ENCODE data around the gene SSBP2.

The SSBP2 gene

GRCh38 chr5:81542242-81542641 lies 208.7 kb downstream of the SSBP2 start:
- H3K27me3 ChIP-seq (ENCODE audit: control insufficient read depth, insufficient read depth, low read length) = no peaks in the 10 kb centered on the region
- no peaks in the 10 kb centered on the region for H3K9me3 ChIP-seq (ENCODE audit: control insufficient read depth, insufficient read depth, low read length)
- H3K9ac ChIP-seq (ENCODE audit: low read depth, low read length) = no peak overlapping the region
- H3K4me3 ChIP-seq (ENCODE audit: low read depth, low read length) = no peak overlapping the region
- H3K4me1 ChIP-seq (ENCODE audit: control insufficient read depth, insufficient read depth, low read length) = no peaks in the 10 kb centered on the region
- no peaks in the 10 kb centered on the region for H3K36me3 ChIP-seq (ENCODE audit: control insufficient read depth, insufficient read depth, low read length)

- Histone ChIP-seq H3K27me3 (ENCODE audit: control insufficient read depth, insufficient read depth, low read length) (no peaks in the 10 kb centered on the region), H3K36me3 (ENCODE audit: control insufficient read depth, insufficient read depth, low read length) (no peaks in the 10 kb centered on the region), H3K4me1 (ENCODE audit: control insufficient read depth, insufficient read depth, low read length) (no peaks in the 10 kb centered on the region), H3K9ac (ENCODE audit: low read depth, low read length) (no peak overlapping the region), H3K9me3 (ENCODE audit: control insufficient read depth, insufficient read depth, low read length) (no peaks in the 10 kb centered on the region), H3K4me3 (ENCODE audit: low read depth, low read length) (no peak overlapping the region)
Measured at GRCh38 chr5:81537905-81538547, 212.9 kb downstream of the SSBP2 start.

GRCh38 chr5:81534441-81534840 lies 216.5 kb downstream of the SSBP2 start:
- H3K9me3 ChIP-seq (ENCODE audit: control insufficient read depth, insufficient read depth, low read length) = no peaks in the 10 kb centered on the region
- H3K9ac ChIP-seq (ENCODE audit: low read depth, low read length) = no peak overlapping the region
- H3K27me3 ChIP-seq (ENCODE audit: control insufficient read depth, insufficient read depth, low read length) = no peaks in the 10 kb centered on the region
- H3K36me3 ChIP-seq (ENCODE audit: control insufficient read depth, insufficient read depth, low read length) = no peaks in the 10 kb centered on the region
- no peak overlapping the region for H3K4me3 ChIP-seq (ENCODE audit: low read depth, low read length)
- H3K4me1 ChIP-seq (ENCODE audit: control insufficient read depth, insufficient read depth, low read length) = no peaks in the 10 kb centered on the region

GRCh38 chr5:81533629-81534405 lies 217.1 kb downstream of the SSBP2 start:
- H3K9ac ChIP-seq (ENCODE audit: low read depth, low read length) = no peak overlapping the region

GRCh38 chr5:81530919-81531318 lies 220.0 kb downstream of the SSBP2 start:
- Histone ChIP-seq H3K36me3 (ENCODE audit: control insufficient read depth, insufficient read depth, low read length) (no peaks in the 10 kb centered on the region), H3K9ac (ENCODE audit: low read depth, low read length) (no peak overlapping the region), H3K27me3 (ENCODE audit: control insufficient read depth, insufficient read depth, low read length) (no peaks in the 10 kb centered on the region), H3K9me3 (ENCODE audit: control insufficient read depth, insufficient read depth, low read length) (no peaks in the 10 kb centered on the region), H3K4me1 (ENCODE audit: control insufficient read depth, insufficient read depth, low read length) (no peaks in the 10 kb centered on the region), H3K4me3 (ENCODE audit: low read depth, low read length) (no peak overlapping the region)

More at GRCh38 chr5:81533629-81534405, 217.1 kb downstream of the SSBP2 start:
- no peak overlapping the region for H3K4me3 ChIP-seq (ENCODE audit: low read depth, low read length)
- H3K27me3 ChIP-seq (ENCODE audit: control insufficient read depth, insufficient read depth, low read length) = no peaks in the 10 kb centered on the region
- no peaks in the 10 kb centered on the region for H3K4me1 ChIP-seq (ENCODE audit: control insufficient read depth, insufficient read depth, low read length)
- no peaks in the 10 kb centered on the region for H3K36me3 ChIP-seq (ENCODE audit: control insufficient read depth, insufficient read depth, low read length)
- H3K9me3 ChIP-seq (ENCODE audit: control insufficient read depth, insufficient read depth, low read length) = no peaks in the 10 kb centered on the region

- no peaks in the 10 kb centered on the region for H3K27me3 ChIP-seq (ENCODE audit: control insufficient read depth, insufficient read depth, low read length)
- H3K36me3 ChIP-seq (ENCODE audit: control insufficient read depth, insufficient read depth, low read length) = no peaks in the 10 kb centered on the region
- H3K4me1 ChIP-seq (ENCODE audit: control insufficient read depth, insufficient read depth, low read length) = no peaks in the 10 kb centered on the region
- H3K9ac ChIP-seq (ENCODE audit: low read depth, low read length) = no peak overlapping the region
- H3K9me3 ChIP-seq (ENCODE audit: control insufficient read depth, insufficient read depth, low read length) = no peaks in the 10 kb centered on the region
- no peak overlapping the region for H3K4me3 ChIP-seq (ENCODE audit: low read depth, low read length)
Measured at GRCh38 chr5:81525690-81526089, 225.2 kb downstream of the SSBP2 start.

GRCh38 chr5:81524015-81524414 lies 226.9 kb downstream of the SSBP2 start:
- Histone ChIP-seq H3K36me3 (ENCODE audit: control insufficient read depth, insufficient read depth, low read length) (no peaks in the 10 kb centered on the region), H3K4me3 (ENCODE audit: low read depth, low read length) (no peak overlapping the region), H3K9ac (ENCODE audit: low read depth, low read length) (no peak overlapping the region), H3K27me3 (ENCODE audit: control insufficient read depth, insufficient read depth, low read length) (no peaks in the 10 kb centered on the region), H3K4me1 (ENCODE audit: control insufficient read depth, insufficient read depth, low read length) (no peaks in the 10 kb centered on the region), H3K9me3 (ENCODE audit: control insufficient read depth, insufficient read depth, low read length) (no peaks in the 10 kb centered on the region)

GRCh38 chr5:81522571-81522970 lies 228.3 kb downstream of the SSBP2 start:
- Histone ChIP-seq H3K9me3 (ENCODE audit: control insufficient read depth, insufficient read depth, low read length) (no peaks in the 10 kb centered on the region), H3K4me3 (ENCODE audit: low read depth, low read length) (no peak overlapping the region), H3K27me3 (ENCODE audit: control insufficient read depth, insufficient read depth, low read length) (no peaks in the 10 kb centered on the region), H3K36me3 (ENCODE audit: control insufficient read depth, insufficient read depth, low read length) (no peaks in the 10 kb centered on the region), H3K4me1 (ENCODE audit: control insufficient read depth, insufficient read depth, low read length) (no peaks in the 10 kb centered on the region), H3K9ac (ENCODE audit: low read depth, low read length) (no peak overlapping the region)

- Histone ChIP-seq H3K9ac (ENCODE audit: low read depth, low read length) (no peak overlapping the region), H3K4me3 (ENCODE audit: low read depth, low read length) (no peak overlapping the region), H3K4me1 (ENCODE audit: control insufficient read depth, insufficient read depth, low read length) (no peaks in the 10 kb centered on the region), H3K36me3 (ENCODE audit: control insufficient read depth, insufficient read depth, low read length) (no peaks in the 10 kb centered on the region), H3K9me3 (ENCODE audit: control insufficient read depth, insufficient read depth, low read length) (no peaks in the 10 kb centered on the region), H3K27me3 (ENCODE audit: control insufficient read depth, insufficient read depth, low read length) (no peaks in the 10 kb centered on the region)
Measured at GRCh38 chr5:81520769-81521168, 230.1 kb downstream of the SSBP2 start.

GRCh38 chr5:81519217-81519905 lies 231.5 kb downstream of the SSBP2 start:
- Histone ChIP-seq H3K9me3 (ENCODE audit: control insufficient read depth, insufficient read depth, low read length) (no peaks in the 10 kb centered on the region), H3K9ac (ENCODE audit: low read depth, low read length) (no peak overlapping the region), H3K36me3 (ENCODE audit: control insufficient read depth, insufficient read depth, low read length) (no peaks in the 10 kb centered on the region), H3K4me3 (ENCODE audit: low read depth, low read length) (no peak overlapping the region), H3K4me1 (ENCODE audit: control insufficient read depth, insufficient read depth, low read length) (no peaks in the 10 kb centered on the region), H3K27me3 (ENCODE audit: control insufficient read depth, insufficient read depth, low read length) (no peaks in the 10 kb centered on the region)

- Histone ChIP-seq H3K36me3 (ENCODE audit: control insufficient read depth, insufficient read depth, low read length) (no peaks in the 10 kb centered on the region), H3K4me1 (ENCODE audit: control insufficient read depth, insufficient read depth, low read length) (no peaks in the 10 kb centered on the region), H3K9ac (ENCODE audit: low read depth, low read length) (no peak overlapping the region)
Measured at GRCh38 chr5:81517462-81517861, 233.4 kb downstream of the SSBP2 start.

GRCh38 chr5:81516091-81516490 lies 234.8 kb downstream of the SSBP2 start:
- H3K36me3 ChIP-seq (ENCODE audit: control insufficient read depth, insufficient read depth, low read length) = no peaks in the 10 kb centered on the region

More at GRCh38 chr5:81517462-81517861, 233.4 kb downstream of the SSBP2 start:
- Histone ChIP-seq H3K9me3 (ENCODE audit: control insufficient read depth, insufficient read depth, low read length) (no peaks in the 10 kb centered on the region), H3K4me3 (ENCODE audit: low read depth, low read length) (no peak overlapping the region), H3K27me3 (ENCODE audit: control insufficient read depth, insufficient read depth, low read length) (no peaks in the 10 kb centered on the region)

More at GRCh38 chr5:81516091-81516490, 234.8 kb downstream of the SSBP2 start:
- Histone ChIP-seq H3K9ac (ENCODE audit: low read depth, low read length) (no peak overlapping the region), H3K4me3 (ENCODE audit: low read depth, low read length) (no peak overlapping the region), H3K4me1 (ENCODE audit: control insufficient read depth, insufficient read depth, low read length) (no peaks in the 10 kb centered on the region), H3K9me3 (ENCODE audit: control insufficient read depth, insufficient read depth, low read length) (no peaks in the 10 kb centered on the region), H3K27me3 (ENCODE audit: control insufficient read depth, insufficient read depth, low read length) (no peaks in the 10 kb centered on the region)

Data from iPS-15b (cell line).